H9 (cell line): ENCODE results near the gene CELF1. TPM values are rescaled to one million over a fixed set of nuclear protein-coding genes. Genes with fewer than 3 reads are reported as not detected.

Source experiments
- DNase-seq: peaks from one replicate; pipeline ENCODE4 v3.0.0-alpha.2; 2017
- H2AFZ ChIP-seq: one replicate; pipeline ENCODE4 v1.6.1; 2013; ENCODE audit warnings: mild to moderate bottlenecking, low read length, control low read depth, moderate library complexity
- H2AK5ac ChIP-seq: 2 replicates; pipeline ENCODE4 v1.6.1; 2013; ENCODE audit warnings: low read length, control low read depth, mixed read lengths; ENCODE audit not compliant: insufficient read length
- H2BK120ac ChIP-seq: one replicate; pipeline ENCODE4 v1.6.1; 2013; ENCODE audit warnings: low read depth, mild to moderate bottlenecking, low read length, control low read depth, inconsistent platforms; ENCODE audit not compliant: poor library complexity, severe bottlenecking
- H2BK12ac ChIP-seq: 2 replicates; pipeline ENCODE4 v1.6.1; 2013; ENCODE audit warnings: low read length, control low read depth, mixed read lengths, low read depth; ENCODE audit not compliant: insufficient read length
- H2BK15ac ChIP-seq: 2 replicates; pipeline ENCODE4 v1.6.1; 2013; ENCODE audit warnings: low read depth, low read length, control low read depth
- H2BK20ac ChIP-seq: one replicate; pipeline ENCODE4 v1.6.1; 2013; ENCODE audit warnings: low read depth, mild to moderate bottlenecking, low read length, control low read depth, inconsistent platforms; ENCODE audit not compliant: poor library complexity, severe bottlenecking
- H2BK5ac ChIP-seq: 2 replicates; pipeline ENCODE4 v1.6.1; 2013; ENCODE audit warnings: low read length, control low read depth, mixed read lengths; ENCODE audit not compliant: insufficient read length
- H3K14ac ChIP-seq: 2 replicates; pipeline ENCODE4 v1.6.1; 2013; ENCODE audit warnings: low read length, control low read depth; ENCODE audit not compliant: insufficient read depth
- H3K18ac ChIP-seq: 2 replicates; pipeline ENCODE4 v1.6.1; 2013; ENCODE audit warnings: low read depth, mild to moderate bottlenecking, mixed read lengths, low read length, control low read depth; ENCODE audit not compliant: insufficient read length
- H3K23ac ChIP-seq: 2 replicates; pipeline ENCODE4 v1.6.1; 2013; ENCODE audit warnings: low read length, control low read depth, mixed read lengths, low read depth; ENCODE audit not compliant: insufficient read length
- H3K23me2 ChIP-seq: 2 replicates; pipeline ENCODE4 v1.6.1; 2013; ENCODE audit warnings: low read depth, mild to moderate bottlenecking, mixed read lengths, low read length, control low read depth; ENCODE audit not compliant: insufficient read length, poor library complexity, severe bottlenecking
- H3K27ac ChIP-seq: 2 replicates; pipeline ENCODE4 v1.5.1; 2013; ENCODE audit warnings: low read length, control low read depth, mixed read lengths, low read depth; ENCODE audit not compliant: insufficient read length
- H3K27me3 ChIP-seq: 2 replicates; pipeline ENCODE4 v1.6.1; 2013; ENCODE audit warnings: low read length, control low read depth, inconsistent platforms; ENCODE audit not compliant: insufficient read depth
- H3K4ac ChIP-seq: 2 replicates; pipeline ENCODE4 v1.6.1; 2013; ENCODE audit warnings: low read depth, mild to moderate bottlenecking, control low read depth, inconsistent platforms, low read length, moderate library complexity
- H3K4me1 ChIP-seq: 2 replicates; pipeline ENCODE4 v1.6.1; 2013; ENCODE audit warnings: low read length, control low read depth, inconsistent platforms; ENCODE audit not compliant: insufficient read depth
- H3K4me2 ChIP-seq: 2 replicates; pipeline ENCODE4 v1.6.1; 2013; ENCODE audit warnings: low read length, control low read depth, mixed read lengths; ENCODE audit not compliant: insufficient read length, insufficient read depth
- H3K56ac ChIP-seq: 2 replicates; pipeline ENCODE4 v1.6.1; 2013; ENCODE audit warnings: low read depth, mild to moderate bottlenecking, mixed read lengths, low read length, control low read depth; ENCODE audit not compliant: insufficient read length
- H3K79me1 ChIP-seq: 2 replicates; pipeline ENCODE4 v1.6.1; 2013; ENCODE audit warnings: low read depth, mild to moderate bottlenecking, moderate library complexity, low read length, control low read depth, inconsistent platforms; ENCODE audit not compliant: insufficient read depth, poor library complexity, severe bottlenecking
- H3K79me2 ChIP-seq: 2 replicates; pipeline ENCODE4 v1.6.1; 2013; ENCODE audit warnings: low read length, control low read depth, inconsistent platforms; ENCODE audit not compliant: insufficient read depth
- H3K9ac ChIP-seq: 2 replicates; pipeline ENCODE4 v1.6.1; 2013; ENCODE audit warnings: low read length, control low read depth, mixed read lengths; ENCODE audit not compliant: insufficient read length; ENCODE audit errors: extremely low read depth
- H3K9me3 ChIP-seq: one replicate; pipeline ENCODE4 v1.6.1; 2013; ENCODE audit warnings: low read depth, low read length, inconsistent platforms; ENCODE audit not compliant: control insufficient read depth
- H3T11ph ChIP-seq: one replicate; pipeline ENCODE4 v1.6.1; 2013; ENCODE audit warnings: mild to moderate bottlenecking, low read length, control low read depth, inconsistent platforms
- H4K20me1 ChIP-seq: one replicate; pipeline ENCODE4 v1.6.1; 2013; ENCODE audit not compliant: control insufficient read depth, insufficient read length, insufficient read depth
- H4K5ac ChIP-seq: 2 replicates; pipeline ENCODE4 v1.6.1; 2013; ENCODE audit warnings: low read depth, mild to moderate bottlenecking, mixed read lengths, low read length, control low read depth; ENCODE audit not compliant: insufficient read length
- H4K8ac ChIP-seq: replicated peaks from 2 replicates; pipeline ENCODE4 v1.6.1; 2013; ENCODE audit warnings: low read length, control low read depth, mixed read lengths, low read depth; ENCODE audit not compliant: insufficient read length
- H4K91ac ChIP-seq: 2 replicates; pipeline ENCODE4 v1.6.1; 2013; ENCODE audit warnings: low read depth, mild to moderate bottlenecking, moderate library complexity, mixed read lengths, low read length, control low read depth; ENCODE audit not compliant: insufficient read length
- H3K27ac Mint-ChIP-seq, 3 experiments: 2 replicates in 2 of 3; 3 replicates in 1 of 3; pipeline ENCODE4 v1.8.0; 2020 to 2021; ENCODE audit warnings: mixed read lengths in 3 of 3, mild to moderate bottlenecking in 1 of 3, moderate library complexity in 1 of 3
- H3K27me3 Mint-ChIP-seq: 2 replicates; pipeline ENCODE4 v1.8.0; 2021; ENCODE audit warnings: low read depth, mild to moderate bottlenecking, moderate library complexity, mixed read lengths
- H3K36me3 Mint-ChIP-seq, 3 experiments: 2 replicates in 2 of 3; 3 replicates in 1 of 3; pipeline ENCODE4 v1.8.0; 2020 to 2021; ENCODE audit warnings: low read depth in 3 of 3, mixed read lengths in 3 of 3; ENCODE audit not compliant: insufficient read depth in 1 of 3
- H3K4me1 Mint-ChIP-seq, 2 experiments: 2 replicates each; pipeline ENCODE4 v1.8.0; 2020; ENCODE audit warnings: mixed read lengths in 2 of 2
- H3K4me3 Mint-ChIP-seq, 2 experiments: 2 replicates in 1 of 2; 3 replicates in 1 of 2; pipeline ENCODE4 v1.8.0; 2020 to 2021; ENCODE audit warnings: mild to moderate bottlenecking in 2 of 2, mixed read lengths in 2 of 2, moderate library complexity in 1 of 2
- H3K9me3 Mint-ChIP-seq, 2 experiments: 2 replicates in 1 of 2; 3 replicates in 1 of 2; pipeline ENCODE4 v1.8.0; 2020; ENCODE audit warnings: mild to moderate bottlenecking in 2 of 2, mixed read lengths in 2 of 2, moderate library complexity in 1 of 2
- WGBS: extraction: QIAGEN DNeasy Blood & Tissue Kit; methylation state at CpG from one replicate; pipeline ENCODE4 v1.1.7; 2013; ENCODE audit warnings: missing lambda C conversion rate, low lambda C conversion rate, mixed read lengths; ENCODE audit not compliant: insufficient read length; ENCODE audit errors: extremely low coverage; 5-methylcytosine and 5-hydroxymethylcytosine counted together
- total RNA-seq: library from RNA; stranded (reverse); gene quantifications from 2 replicates; pipeline ENCODE4 v1.2.1, GENCODE V29; 2021
- TF ChIP-seq, protein P1 (sequence below): fragments of 200-600 bp; sonication (generic); conservative IDR thresholded peaks from 3 replicates; pipeline ENCODE4 v1.8.0; 2021; ENCODE audit warnings: antibody characterized with exemption, mild to moderate bottlenecking

CELF1 gene
- total RNA-seq, 1 experiment from 2014 or later = 211 TPM

DNA sequence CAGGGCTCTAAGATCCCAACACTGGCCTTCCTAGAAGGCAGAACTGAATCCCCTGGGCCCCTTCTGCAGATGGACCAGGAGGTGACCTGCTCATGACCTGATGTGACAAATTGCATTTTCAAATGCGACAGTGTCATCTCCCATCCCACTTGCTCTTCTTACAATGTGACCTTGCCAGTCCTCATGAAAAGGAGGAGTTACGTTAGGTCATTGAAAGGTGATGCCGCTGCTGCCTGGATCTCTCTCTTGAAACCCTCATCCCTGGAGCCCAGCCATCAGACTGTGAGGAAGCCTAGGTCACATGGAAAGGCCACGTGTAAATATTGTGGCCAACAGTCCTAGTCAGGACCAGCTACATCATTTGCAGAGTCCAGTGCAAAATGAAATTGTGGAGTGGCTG lies 47.0 kb upstream of the CELF1 start:
- no CpG with 5 or more reads among the region's 4 CpGs for WGBS
- H4K5ac ChIP-seq = no peak overlapping the region
- H3K23me2 ChIP-seq = no peaks in the 10 kb centered on the region
- H3K27ac Mint-ChIP-seq = no peak overlapping the region
- H3K4me2 ChIP-seq = no peak overlapping the region
- H2BK5ac ChIP-seq = no peak overlapping the region
- no peak overlapping the region for H2BK12ac ChIP-seq
- H3K23ac ChIP-seq = no peak overlapping the region
- H3K18ac ChIP-seq = no peak overlapping the region
- H3K14ac ChIP-seq = no peak overlapping the region
- no peak overlapping the region for H2BK120ac ChIP-seq
- no peaks in the 10 kb centered on the region for H3K9me3 ChIP-seq
- H4K8ac ChIP-seq = no peak overlapping the region
- H4K91ac ChIP-seq = no peak overlapping the region
- H2AFZ ChIP-seq = no peak overlapping the region
- H3K4me3 Mint-ChIP-seq = no peak overlapping the region
- no peak overlapping the region for H3K56ac ChIP-seq
- no peaks in the 10 kb centered on the region; the same call in 1 of the 2 replicates for H3K27me3 ChIP-seq
- no peaks in the 10 kb centered on the region for H3K4me1 ChIP-seq
- no peak overlapping the region for H2AK5ac ChIP-seq
- no peak overlapping the region for H2BK15ac ChIP-seq
- no peaks in the 10 kb centered on the region for H3K9me3 Mint-ChIP-seq
- H3K9ac ChIP-seq = no peak overlapping the region
- H4K20me1 ChIP-seq = no peaks in the 10 kb centered on the region
- peaks cover 11% of the 10 kb centered on the region for H3K27me3 Mint-ChIP-seq
- no peak for DNase-seq
- no peaks in the 10 kb centered on the region for H3K79me2 ChIP-seq
- peaks cover 12 to 13% of the 10 kb centered on the region in 2 experiments for H3K4me1 Mint-ChIP-seq
- H3K36me3 Mint-ChIP-seq = no peaks in the 10 kb centered on the region; a peak in 1 of 7 replicates
- H3T11ph ChIP-seq = no peak overlapping the region
- no peaks in the 10 kb centered on the region for H3K79me1 ChIP-seq
- TF ChIP-seq, protein P1, sequence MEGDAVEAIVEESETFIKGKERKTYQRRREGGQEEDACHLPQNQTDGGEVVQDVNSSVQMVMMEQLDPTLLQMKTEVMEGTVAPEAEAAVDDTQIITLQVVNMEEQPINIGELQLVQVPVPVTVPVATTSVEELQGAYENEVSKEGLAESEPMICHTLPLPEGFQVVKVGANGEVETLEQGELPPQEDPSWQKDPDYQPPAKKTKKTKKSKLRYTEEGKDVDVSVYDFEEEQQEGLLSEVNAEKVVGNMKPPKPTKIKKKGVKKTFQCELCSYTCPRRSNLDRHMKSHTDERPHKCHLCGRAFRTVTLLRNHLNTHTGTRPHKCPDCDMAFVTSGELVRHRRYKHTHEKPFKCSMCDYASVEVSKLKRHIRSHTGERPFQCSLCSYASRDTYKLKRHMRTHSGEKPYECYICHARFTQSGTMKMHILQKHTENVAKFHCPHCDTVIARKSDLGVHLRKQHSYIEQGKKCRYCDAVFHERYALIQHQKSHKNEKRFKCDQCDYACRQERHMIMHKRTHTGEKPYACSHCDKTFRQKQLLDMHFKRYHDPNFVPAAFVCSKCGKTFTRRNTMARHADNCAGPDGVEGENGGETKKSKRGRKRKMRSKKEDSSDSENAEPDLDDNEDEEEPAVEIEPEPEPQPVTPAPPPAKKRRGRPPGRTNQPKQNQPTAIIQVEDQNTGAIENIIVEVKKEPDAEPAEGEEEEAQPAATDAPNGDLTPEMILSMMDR = no peak
- H3K4ac ChIP-seq = no peak overlapping the region
- H2BK20ac ChIP-seq = no peak overlapping the region
- no peak overlapping the region for H3K27ac ChIP-seq
